Stimulated activated CD8-positive, alpha-beta memory T cell treated with anti-CD3 and anti-CD28 coated beads, Interleukin-7, amount 100 ng/mL, for 4 hours (primary cell): ENCODE data around the gene TNFAIP2.
"Not testable (repeated sequence)": the region's sequence is repeated elsewhere in the genome, so short reads cannot be mapped to it uniquely, and the experiment has no call there.

Source experiments
- DNase-seq, 2 donors: peaks; one replicate each; pipeline ENCODE4 v3.0.0-alpha.2; 2020; ENCODE audit warnings: low read depth in 2 of 2

Gene TNFAIP2

GRCh38 chr14:103107941-103108748, 15.1 kb upstream of the TNFAIP2 start:
- DNase-seq = no peak

- no peak for DNase-seq
Measured at GRCh38 chr14:103108749-103109207, 14.5 kb upstream of the TNFAIP2 start.

GRCh38 chr14:103109535-103110441, 13.5 kb upstream of the TNFAIP2 start:
- DNase-seq = no peak

GRCh38 chr14:103110681-103111231, 12.5 kb upstream of the TNFAIP2 start:
- no peak for DNase-seq

DNA sequence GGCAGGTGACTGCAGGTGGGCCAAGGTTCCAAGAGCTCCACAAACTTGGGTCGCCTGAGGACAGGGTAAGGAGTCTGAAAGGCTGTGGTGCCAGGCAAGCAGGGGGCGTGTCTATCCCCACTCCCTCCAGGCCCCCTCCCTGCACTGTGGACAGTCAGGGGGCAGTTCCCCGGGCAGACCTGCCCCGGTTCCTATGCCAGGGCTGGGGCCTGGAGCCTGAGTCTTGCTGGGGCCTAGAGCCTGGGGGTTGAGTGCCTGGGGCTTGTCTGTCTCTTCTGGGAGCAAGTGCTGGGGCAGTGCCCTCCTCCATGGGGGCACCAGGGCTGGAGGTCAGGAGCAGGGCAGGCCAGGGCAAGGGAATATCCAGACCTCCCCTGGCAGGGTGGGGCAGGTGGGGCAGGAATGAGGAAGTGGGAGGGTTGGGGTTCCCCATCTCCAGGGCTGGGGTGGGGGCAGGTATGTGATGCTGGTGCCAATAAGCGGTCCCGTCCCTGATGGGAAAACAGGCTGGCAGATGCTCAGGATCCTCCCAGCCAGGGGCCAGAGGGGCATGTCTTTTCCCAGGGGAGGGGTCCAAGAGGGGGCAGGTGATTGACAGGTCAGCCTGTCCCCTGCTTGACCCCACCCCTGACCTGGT, 11.9 kb upstream of the TNFAIP2 start:
- DNase-seq = no peak

DNA sequence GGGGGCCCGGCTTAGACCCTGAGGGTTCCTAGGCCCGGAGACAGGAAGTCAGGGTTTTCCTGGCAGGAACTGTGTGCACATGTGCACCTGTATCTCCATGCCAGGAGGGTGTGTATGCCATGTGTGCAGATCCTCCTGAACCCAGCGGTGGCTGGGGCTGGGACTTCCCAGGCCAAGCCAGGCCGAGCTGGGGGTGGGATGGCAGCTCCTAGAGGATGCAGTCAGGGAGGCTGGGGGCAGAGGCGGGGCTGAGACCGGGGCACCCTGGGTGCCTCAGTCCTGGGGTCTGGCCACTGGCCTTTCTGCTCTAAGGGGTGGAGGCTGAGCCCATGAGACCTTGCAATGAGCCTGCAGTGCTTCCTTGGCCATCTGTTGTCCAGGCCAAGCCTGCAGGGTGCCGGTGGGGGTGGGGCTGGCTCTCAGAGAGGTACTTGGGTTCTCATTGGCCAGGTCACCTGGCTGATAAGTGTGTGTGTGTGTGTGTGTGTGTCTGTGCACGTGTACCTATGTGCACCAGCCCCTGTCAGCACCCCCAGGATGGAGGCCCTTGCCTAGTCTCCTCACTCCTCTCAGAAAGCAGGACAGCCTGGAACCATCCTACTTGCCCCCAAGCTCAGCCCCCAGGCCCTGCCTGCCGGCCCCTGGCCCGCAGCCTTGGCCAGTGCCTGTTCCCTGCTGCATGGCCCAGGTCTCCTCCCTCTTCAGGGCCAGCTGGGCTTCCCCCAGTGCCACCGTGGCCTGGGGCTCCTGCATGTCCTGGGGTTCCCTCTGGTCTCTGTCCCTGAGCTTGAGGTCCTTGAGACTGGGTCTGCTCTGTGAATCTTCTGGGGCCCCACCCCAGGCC, 10.6 kb upstream of the TNFAIP2 start:
- DNase-seq = no peak

DNA sequence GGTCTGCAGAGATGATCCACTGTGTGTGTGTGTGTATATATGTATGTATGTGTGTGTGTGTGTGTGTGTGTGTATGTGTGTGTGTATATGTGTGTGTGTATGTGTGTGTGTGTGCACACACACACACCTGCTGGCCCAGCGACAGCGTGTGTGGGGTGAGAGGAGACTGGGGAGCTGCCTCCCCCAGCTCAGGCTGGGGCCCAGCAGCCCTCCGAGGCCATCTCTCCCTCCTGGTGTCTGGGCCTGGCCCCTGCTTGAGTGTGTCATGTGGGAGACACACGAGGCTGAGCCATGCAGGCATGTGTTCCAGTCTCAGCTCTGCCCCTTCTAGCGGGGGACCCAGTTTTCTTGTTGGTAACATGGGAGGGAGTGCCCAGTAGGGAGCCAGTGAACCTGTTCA, 10.0 kb upstream of the TNFAIP2 start:
- no peak for DNase-seq

DNA sequence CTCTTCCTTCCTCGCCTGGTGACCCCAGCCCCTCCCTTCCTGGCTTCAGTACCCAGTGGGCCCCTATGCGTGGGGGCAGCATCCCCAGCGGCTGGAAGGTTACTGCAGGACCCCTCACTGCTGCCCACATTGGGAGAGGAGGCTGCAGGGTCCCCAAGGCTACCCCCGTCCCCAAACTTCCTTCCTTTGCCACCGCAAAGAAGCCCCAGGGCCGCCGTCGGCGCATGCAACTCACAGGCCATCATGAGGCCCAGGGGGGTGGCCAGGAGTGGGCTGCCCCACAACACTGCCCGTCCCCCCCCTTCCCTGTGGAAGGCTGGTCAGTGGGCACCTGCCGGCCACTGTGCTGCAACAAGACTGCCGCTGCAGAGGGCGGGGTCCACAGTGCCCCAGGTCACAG, 9.5 kb upstream of the TNFAIP2 start:
- DNase-seq = no peak

GRCh38 chr14:103115086-103115679, 8.1 kb upstream of the TNFAIP2 start:
- not testable (repeated sequence) for DNase-seq

DNA sequence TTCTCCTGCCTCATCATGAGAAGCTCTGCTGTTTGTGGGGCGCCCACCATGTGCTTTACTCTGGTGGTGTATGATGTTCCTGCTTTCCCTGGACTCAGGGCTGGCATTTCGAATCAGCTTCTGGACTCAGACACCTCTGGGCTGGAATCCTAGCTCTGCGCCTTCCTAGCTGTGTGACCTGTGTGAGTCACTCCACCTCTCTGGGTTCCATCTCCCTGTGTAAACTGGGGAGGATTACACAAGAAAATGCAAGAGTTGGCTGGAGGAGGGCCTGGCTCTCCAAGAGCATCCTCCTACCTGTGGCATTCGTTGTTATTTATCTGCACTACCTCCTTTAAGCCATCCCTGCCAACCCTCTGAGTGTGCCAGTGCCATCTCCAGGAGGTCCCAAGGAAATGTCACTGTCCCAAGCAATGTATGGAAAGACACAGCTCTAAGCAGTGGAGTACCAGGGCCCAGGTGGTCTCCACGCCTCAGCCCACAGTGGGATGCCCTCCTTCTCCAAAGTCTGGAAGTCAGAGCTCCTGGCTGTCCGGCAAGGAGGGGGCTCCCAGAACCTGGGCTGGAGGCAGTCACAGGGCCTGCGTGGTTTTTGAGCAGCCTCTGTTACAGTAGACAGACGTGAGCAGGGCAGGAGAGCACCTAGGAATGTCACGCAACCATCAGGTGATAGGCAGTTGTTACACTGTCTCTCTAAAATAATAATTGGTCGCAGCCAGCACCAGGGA, 7.3 kb upstream of the TNFAIP2 start:
- no peak for DNase-seq

GRCh38 chr14:103116636-103117035, 6.6 kb upstream of the TNFAIP2 start:
- no peak for DNase-seq

GRCh38 chr14:103117499-103117898, 5.8 kb upstream of the TNFAIP2 start:
- not testable (repeated sequence) for DNase-seq

DNA sequence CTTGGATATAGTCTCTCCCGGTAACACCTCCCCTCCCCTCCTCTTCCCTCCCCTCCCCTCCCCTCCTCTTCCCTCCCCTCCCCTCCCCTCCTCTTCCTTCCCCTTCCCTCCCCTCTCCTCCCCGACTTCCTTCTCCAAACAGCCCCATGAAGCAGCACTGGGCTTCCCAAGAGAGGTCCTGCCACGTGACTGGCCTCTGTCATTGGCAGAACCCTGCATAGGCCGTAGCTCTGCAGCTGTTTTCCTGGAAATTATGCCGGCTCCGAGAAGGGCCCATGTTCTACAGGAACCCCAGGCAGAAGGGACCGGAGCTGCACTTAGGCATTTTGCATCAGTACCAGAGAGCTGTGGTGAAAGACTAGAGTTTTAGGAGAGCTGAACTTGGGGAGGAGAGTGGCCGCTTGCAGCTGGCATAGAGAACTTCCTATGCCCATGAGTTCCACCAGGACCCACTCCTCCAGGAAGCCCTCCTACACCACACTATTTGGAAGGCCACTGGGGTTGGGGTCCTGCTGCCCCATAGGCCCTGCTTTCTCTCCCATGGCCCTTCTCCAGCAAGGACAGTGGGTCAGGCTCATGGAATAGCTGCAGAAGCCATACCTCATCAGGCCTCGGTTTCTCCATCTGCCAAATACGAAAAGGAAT, 5.1 kb upstream of the TNFAIP2 start:
- DNase-seq = no peak

DNA sequence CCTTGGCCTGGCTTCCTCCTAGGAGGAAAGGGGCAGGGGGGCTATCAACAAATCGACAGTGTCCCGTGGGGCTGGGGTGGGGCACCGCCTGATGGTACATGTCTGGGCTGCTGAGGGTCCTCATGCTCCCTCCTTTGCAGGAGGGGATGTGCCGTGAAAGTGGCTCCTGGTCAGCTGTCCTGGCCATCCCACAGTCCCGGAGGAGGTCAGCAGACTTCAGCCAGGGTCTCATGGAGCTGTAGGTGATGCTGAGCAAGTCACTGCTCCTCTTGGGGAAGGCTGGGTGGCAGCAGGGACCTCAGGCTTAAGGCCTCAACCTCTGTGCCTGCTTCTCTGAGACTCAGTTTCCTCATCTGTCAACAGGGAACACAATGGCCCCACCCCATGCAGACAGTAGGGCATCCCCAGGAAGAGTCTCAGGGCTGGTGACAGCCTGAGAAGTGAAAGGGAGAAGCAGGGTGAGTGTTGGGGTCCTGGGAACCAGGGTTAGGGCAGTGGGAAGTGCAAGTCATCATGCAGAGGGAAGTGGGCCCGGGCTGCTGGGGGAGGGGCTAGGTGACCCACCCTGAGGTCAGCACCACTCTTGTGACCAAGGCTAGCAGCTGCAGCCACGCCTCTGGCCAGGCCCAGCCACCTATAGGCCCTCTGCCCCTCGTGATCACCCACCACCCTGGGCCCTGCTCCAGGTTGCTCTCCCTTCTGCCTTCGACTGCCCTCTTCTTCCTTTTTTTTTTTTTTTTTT, 4.4 kb upstream of the TNFAIP2 start:
- peak in 1 of 2 donors; percentile 28 for DNase-seq

- DNase-seq = not testable (repeated sequence)
Measured at GRCh38 chr14:103119527-103119926, 3.7 kb upstream of the TNFAIP2 start.

GRCh38 chr14:103121121-103121845, 2.0 kb upstream of the TNFAIP2 start:
- DNase-seq = no peak

GRCh38 chr14:103121846-103122584, 1.2 kb upstream of the TNFAIP2 start:
- DNase-seq = no peak
